ENCODE results near the gene PUM1.
"Not testable (repeated sequence)": the region's sequence is repeated elsewhere in the genome, so short reads cannot be mapped to it uniquely, and the experiment has no call there.

Gene PUM1

DNA sequence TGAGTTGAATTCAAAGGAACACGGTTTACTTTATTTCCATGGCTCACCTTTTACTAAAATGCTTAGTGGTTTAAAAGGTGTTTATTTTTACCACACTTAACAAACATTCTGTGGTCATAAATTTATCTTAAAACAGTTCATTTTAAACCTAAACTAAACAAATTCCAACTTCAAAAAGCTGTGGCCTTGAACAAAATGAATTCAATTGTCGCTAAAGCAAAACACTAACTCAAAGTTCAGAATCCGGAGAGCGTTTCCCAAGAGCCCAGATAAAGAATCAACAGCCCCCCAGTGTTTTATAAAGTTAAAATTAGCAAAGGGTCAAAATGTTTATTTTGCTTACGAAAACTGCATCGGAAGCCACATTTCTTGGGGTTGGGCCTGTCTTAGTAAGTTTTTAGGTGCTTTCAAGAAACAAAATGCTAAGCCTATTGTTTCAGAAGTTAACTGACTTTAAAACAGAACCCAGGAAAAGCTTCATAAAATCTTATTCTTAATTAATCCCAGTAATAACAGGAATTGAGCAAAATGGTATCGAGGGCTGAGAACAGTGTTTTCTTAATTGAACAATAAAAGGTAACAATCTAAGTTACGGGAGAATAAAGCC, 1.3 kb downstream of the PUM1 start:
- TF ChIP-seq, protein P1, sequence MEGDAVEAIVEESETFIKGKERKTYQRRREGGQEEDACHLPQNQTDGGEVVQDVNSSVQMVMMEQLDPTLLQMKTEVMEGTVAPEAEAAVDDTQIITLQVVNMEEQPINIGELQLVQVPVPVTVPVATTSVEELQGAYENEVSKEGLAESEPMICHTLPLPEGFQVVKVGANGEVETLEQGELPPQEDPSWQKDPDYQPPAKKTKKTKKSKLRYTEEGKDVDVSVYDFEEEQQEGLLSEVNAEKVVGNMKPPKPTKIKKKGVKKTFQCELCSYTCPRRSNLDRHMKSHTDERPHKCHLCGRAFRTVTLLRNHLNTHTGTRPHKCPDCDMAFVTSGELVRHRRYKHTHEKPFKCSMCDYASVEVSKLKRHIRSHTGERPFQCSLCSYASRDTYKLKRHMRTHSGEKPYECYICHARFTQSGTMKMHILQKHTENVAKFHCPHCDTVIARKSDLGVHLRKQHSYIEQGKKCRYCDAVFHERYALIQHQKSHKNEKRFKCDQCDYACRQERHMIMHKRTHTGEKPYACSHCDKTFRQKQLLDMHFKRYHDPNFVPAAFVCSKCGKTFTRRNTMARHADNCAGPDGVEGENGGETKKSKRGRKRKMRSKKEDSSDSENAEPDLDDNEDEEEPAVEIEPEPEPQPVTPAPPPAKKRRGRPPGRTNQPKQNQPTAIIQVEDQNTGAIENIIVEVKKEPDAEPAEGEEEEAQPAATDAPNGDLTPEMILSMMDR (IDR thresholded peaks at IDR 0.05; ENCODE audit: borderline replicate concordance, insufficient read depth, low read depth, low read length) = no peak
- H3K4me3 ChIP-seq (ENCODE audit: low read depth, low read length) = peak overlapping the region; percentile 62

DNA sequence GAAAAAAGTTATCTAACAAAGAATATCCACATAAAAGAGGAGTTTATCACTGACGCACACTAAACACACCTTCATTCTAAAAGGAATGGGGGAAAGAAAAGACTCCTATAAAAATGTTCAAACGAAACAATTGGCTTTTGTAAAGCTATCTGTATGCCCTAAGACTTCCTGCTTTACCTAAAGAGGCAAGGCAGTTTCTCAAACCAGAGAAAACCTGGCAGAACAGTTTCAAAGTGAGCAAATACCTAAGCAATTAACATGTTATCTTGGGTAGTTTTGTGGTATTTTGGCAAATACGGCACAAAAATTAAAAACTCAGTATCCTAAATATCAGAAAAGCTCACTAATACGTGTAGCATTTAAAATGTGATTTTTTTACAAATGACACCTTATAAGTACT, 1.9 kb downstream of the PUM1 start:
- peak overlapping the region; percentile 62 for H3K4me3 ChIP-seq (ENCODE audit: low read depth, low read length)
- TF ChIP-seq, protein P1 (IDR thresholded peaks at IDR 0.05; ENCODE audit: borderline replicate concordance, insufficient read depth, low read depth, low read length) = no peak

DNA sequence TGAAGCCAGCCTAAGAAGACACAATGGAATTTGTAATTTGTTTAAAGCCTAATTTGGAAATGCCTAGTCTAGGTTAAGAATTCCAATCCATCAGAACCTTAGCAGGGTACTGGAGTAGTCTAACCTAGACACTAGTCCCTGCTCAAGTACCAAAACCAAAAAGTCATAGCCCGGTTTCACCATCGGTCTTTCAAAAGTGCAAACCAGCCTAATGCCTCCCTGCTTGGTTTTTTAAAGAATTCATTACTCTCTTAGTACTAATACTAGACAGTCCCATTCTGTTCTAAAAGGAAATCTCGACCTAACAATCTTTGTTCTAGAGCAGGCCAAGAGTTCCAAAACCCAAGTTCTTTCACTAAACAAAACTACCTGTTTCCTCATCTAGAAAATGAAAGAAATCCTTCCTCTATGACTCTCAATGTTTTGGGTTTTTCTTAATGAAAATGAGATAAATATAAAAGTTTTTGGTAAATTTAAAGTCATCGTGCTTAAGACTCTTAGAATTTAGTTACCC, 2.6 kb downstream of the PUM1 start:
- H3K4me3 ChIP-seq (ENCODE audit: low read depth, low read length) = peak overlapping the region; percentile 29
- TF ChIP-seq, protein P1 (IDR thresholded peaks at IDR 0.05; ENCODE audit: borderline replicate concordance, insufficient read depth, low read depth, low read length) = no peak

DNA sequence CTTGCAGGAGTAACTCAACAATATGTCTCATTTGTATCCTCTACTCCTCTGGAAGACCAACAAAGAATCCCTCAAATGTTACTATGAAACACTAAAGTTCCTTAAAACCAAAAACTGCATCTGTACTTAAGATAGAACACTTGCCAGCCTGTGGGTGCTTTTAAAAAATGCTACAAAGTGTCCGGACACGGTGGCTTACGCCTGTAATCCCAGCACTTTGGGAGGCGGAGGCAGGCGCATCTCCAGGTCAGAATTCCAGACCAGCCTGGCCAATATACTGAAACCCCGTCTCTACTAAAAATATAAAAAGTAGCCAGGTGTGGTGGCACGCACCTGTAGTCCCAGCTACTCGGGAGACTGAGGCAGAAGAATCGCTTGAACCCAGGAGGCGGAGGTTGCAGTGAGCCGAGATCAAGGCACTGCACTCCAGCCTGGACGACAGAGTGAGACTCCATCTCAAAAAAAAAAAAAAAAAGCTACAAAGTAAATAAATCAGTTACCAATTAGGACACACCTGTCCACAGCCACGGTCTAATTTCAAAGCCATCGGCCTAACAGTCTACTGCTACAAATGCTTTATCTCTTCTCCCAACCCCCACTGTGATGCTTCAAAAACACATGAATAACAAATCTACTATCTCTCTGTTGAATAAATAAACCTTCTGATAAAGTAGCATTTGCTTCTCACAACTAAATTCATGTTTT, 3.2 kb downstream of the PUM1 start:
- H3K4me3 ChIP-seq (ENCODE audit: low read depth, low read length) = not testable (repeated sequence)

DNA sequence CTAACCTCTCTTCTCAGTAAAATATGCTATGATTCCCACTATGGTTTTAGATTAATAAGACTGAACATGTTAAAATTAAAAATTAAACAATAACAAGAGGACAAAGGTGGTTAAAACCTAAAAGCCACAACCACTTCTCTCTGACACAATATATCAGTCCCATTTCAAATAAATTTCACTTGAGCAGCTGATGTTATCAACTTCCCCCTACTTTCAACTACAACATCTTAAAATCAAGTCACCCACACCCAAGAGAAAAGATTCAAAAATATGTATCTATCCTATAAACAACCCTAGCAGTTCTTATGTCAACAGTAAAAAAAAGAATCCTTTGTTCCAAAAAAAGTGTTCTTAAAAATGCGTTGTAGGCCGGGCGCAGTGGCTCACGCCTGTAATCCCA, 7.5 kb downstream of the PUM1 start:
- TF ChIP-seq, protein P1 (IDR thresholded peaks at IDR 0.05; ENCODE audit: borderline replicate concordance, insufficient read depth, low read depth, low read length) = no peak
- no peak overlapping the region for H3K4me3 ChIP-seq (ENCODE audit: low read depth, low read length)

DNA sequence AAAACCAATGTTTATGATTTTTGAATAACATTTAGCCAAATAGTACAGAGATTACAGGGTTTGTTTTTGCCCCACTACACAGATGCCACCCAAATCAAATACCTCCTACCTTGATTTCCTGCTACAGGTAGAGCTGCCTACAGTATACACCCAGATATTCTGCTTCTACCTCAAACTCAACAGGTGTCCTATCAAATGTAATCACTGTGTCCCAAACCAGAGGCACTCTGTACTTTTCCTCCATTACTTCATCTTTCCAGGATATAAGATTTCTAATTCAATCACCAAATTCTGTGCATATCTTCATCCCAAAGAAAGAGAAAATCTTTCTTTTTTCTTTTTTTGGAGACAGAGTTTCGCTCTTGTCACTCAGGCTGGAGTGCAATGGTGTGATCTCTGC, 9.6 kb downstream of the PUM1 start:
- H3K4me3 ChIP-seq (ENCODE audit: low read depth, low read length) = no peak overlapping the region
- TF ChIP-seq, protein P1 (IDR thresholded peaks at IDR 0.05; ENCODE audit: borderline replicate concordance, insufficient read depth, low read depth, low read length) = no peak

DNA sequence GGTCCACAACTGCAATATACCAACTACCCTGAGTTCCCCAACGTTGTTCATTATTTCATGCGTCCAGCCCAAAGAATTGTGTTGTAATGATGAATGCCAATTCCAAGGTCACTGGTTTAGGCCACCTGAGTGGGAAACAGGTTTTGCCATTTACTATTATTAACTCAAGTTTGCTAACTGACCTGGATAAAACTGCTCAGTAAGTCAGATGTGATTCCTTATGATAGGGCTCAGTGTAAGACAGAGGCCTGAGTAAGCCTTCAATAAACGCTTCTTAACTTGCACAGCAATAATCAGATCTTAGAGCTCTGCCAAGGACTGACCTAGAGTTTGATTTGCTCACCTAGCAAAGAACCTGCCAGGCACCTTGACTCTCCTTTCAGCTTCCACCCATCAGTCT, 10.0 kb downstream of the PUM1 start:
- H3K4me3 ChIP-seq (ENCODE audit: low read depth, low read length) = no peak overlapping the region
- TF ChIP-seq, protein P1 (IDR thresholded peaks at IDR 0.05; ENCODE audit: borderline replicate concordance, insufficient read depth, low read depth, low read length) = no peak

Data from GM12875 (cell line).